GM12878 (cell line): Measurements from ENCODE around the gene TCL1B. TPM values are rescaled to one million over a fixed set of nuclear protein-coding genes. Genes with fewer than 3 reads are reported as not detected.

Experiments used
- ATAC-seq: fragments of 200-7000 bp; cut with Tn5 transposase; 3 replicates; pipeline ENCODE4 v1.9.1; 2020; ENCODE audit warnings: mild to moderate bottlenecking, moderate library complexity
- BruUV-seq: library from RNA; stranded (reverse); fragments of 400-500 nt; replicated peaks from 2 replicates; lab custom pipeline; 2021; lab: Mats Ljungman, UMichigan
- CTCF ChIA-PET: fragments of 300-600 bp; sonication (Branson Sonifier 250); formaldehyde crosslinking; extraction: SDS; loops from one replicate; lab custom pipeline; 2021; ENCODE audit warnings: inconsistent platforms; lab: Yijun Ruan, JAX
- POLR2A ChIA-PET: fragments of 350-600 bp; formaldehyde crosslinking; extraction: SDS; loops from one replicate; lab custom pipeline; 2021; ENCODE audit warnings: inconsistent platforms; lab: Charles Lee
- RAD21 ChIA-PET: fragments of 300-600 bp; sonication (Branson Sonifier 250); formaldehyde crosslinking; loops from one replicate; lab custom pipeline; 2023; ENCODE audit warnings: antibody characterized with exemption; ENCODE audit not compliant: unreplicated experiment; lab: Charles Lee
- SMC1A ChIA-PET: fragments of 300-600 bp; sonication (Branson Sonifier 250); formaldehyde crosslinking; loops from one replicate; lab custom pipeline; 2023; ENCODE audit not compliant: unreplicated experiment, uncharacterized antibody; lab: Charles Lee
- DNase-seq: peaks from one replicate; pipeline ENCODE4 v3.0.0-alpha.2; 2011; ENCODE audit warnings: low read depth, low spot score
- FAIRE-seq: peaks from 3 replicates; lab custom pipeline; 2011; peaks lifted over from hg19 to GRCh38; lab: Jason Lieb, UNC
- H2AFZ ChIP-seq: 2 replicates; pipeline ENCODE4 v1.6.0; 2011; ENCODE audit warnings: low read depth, low read length, control low read depth; ENCODE audit not compliant: control insufficient read depth
- H3K27ac ChIP-seq: 2 replicates; pipeline ENCODE4 v1.5.1; 2011; ENCODE audit warnings: control low read depth; ENCODE audit not compliant: control insufficient read depth, insufficient read depth
- H3K27me3 ChIP-seq, 2 experiments: replicated peaks in 1 of 2; 2 replicates each; pipeline versions ENCODE4 v1.6.0 to v1.6.1; 2011; ENCODE audit warnings: low read length in 1 of 2; ENCODE audit not compliant: control insufficient read depth in 2 of 2, insufficient read depth in 2 of 2
- H3K36me3 ChIP-seq, 2 experiments: 2 replicates each; pipeline ENCODE4 v1.5.1; 2011; ENCODE audit warnings: low read length in 1 of 2; ENCODE audit not compliant: control insufficient read depth in 2 of 2, insufficient read depth in 2 of 2
- H3K4me1 ChIP-seq: 2 replicates; pipeline ENCODE4 v1.6.1; 2011; ENCODE audit warnings: mild to moderate bottlenecking, low read length, moderate library complexity, mixed read lengths; ENCODE audit not compliant: control insufficient read depth, insufficient read depth
- H3K4me2 ChIP-seq: 2 replicates; pipeline ENCODE4 v1.6.0; 2011; ENCODE audit warnings: control low read depth; ENCODE audit not compliant: control insufficient read depth, insufficient read depth
- H3K4me3 ChIP-seq: fragments of 200-600 bp; sonication (generic); 2 replicates; pipeline ENCODE4 v1.5.1; 2016
- H3K79me2 ChIP-seq: 2 replicates; pipeline ENCODE4 v1.6.0; 2011; ENCODE audit warnings: low read length; ENCODE audit not compliant: control insufficient read depth, insufficient read depth
- H3K9ac ChIP-seq: 2 replicates; pipeline ENCODE4 v1.8.0; 2011; ENCODE audit warnings: low read length, control low read depth, mixed read lengths; ENCODE audit not compliant: control insufficient read depth, insufficient read depth
- H3K9me3 ChIP-seq: replicated peaks from 3 replicates; pipeline ENCODE4 v1.5.1; 2011; ENCODE audit warnings: mild to moderate bottlenecking, low read length; ENCODE audit not compliant: control insufficient read depth, insufficient read depth
- H4K20me1 ChIP-seq: 2 replicates; pipeline ENCODE4 v1.6.0; 2011; ENCODE audit not compliant: control insufficient read depth, insufficient read depth
- CBX5 ChIP-seq: sonication (generic); IDR thresholded peaks from 2 replicates; pipeline ENCODE4 v1.6.1; 2016; ENCODE audit warnings: low read depth, moderate library complexity, mild to moderate bottlenecking, inconsistent platforms
- CEBPB ChIP-seq, 2 experiments: fragments of 150-350 bp in 1 of 2; IDR thresholded peaks; 2 replicates each; pipeline ENCODE4 v1.6.1; 2012 to 2014; ENCODE audit warnings: low read depth in 2 of 2, low read length in 2 of 2, borderline replicate concordance in 1 of 2, inconsistent platforms in 1 of 2
- KLF5 ChIP-seq: fragments of 450-650 bp; IDR thresholded peaks from 2 replicates; pipeline ENCODE4 v1.6.1; 2014; ENCODE audit warnings: mild to moderate bottlenecking; ENCODE audit not compliant: partially characterized antibody
- RAD21 ChIP-seq: IDR thresholded peaks from 2 replicates; pipeline ENCODE4 v1.6.1; 2011; ENCODE audit warnings: mild to moderate bottlenecking, low read depth, low read length, moderate library complexity; ENCODE audit not compliant: insufficient read depth
- SKIL ChIP-seq: fragments of 450-650 bp; IDR thresholded peaks from 2 replicates; pipeline ENCODE4 v1.6.1; 2017; ENCODE audit warnings: mild to moderate bottlenecking, low read depth, inconsistent platforms; ENCODE audit not compliant: poor library complexity, severe bottlenecking
- WGBS: methylation state at CpG from one replicate; pipeline ENCODE4 v1.1.6; 2016; ENCODE audit warnings: low lambda C conversion rate; ENCODE audit not compliant: insufficient replicate concordance, insufficient coverage; ENCODE audit errors: missing lambda C conversion rate; 5-methylcytosine and 5-hydroxymethylcytosine counted together
- in situ Hi-C: fragments of 300-500 bp; cut with MboI; formaldehyde crosslinking; loops from 9 replicates; pipeline ENCODE4 v1.14.3; 2018; ENCODE audit warnings: mixed read lengths
- intact Hi-C: fragments of 100-400 bp; cut with micrococcal nuclease; formaldehyde crosslinking; loops from one replicate; pipeline ENCODE4 v1.14.2; 2022; ENCODE audit not compliant: unreplicated experiment
- polyA plus RNA-seq, 11 experiments: library from polyadenylated mRNA; depleted of rRNA in 4 of 11; unstranded in 6 of 11; stranded (reverse) in 5 of 11; fragments of >200 nt; fragmentation: Nextera tagmentation in 4 of 11; fragmentation: Illumina TruSeq in 1 of 11; extraction: Ambion mirVana in 4 of 11; extraction: Trizol in 1 of 11; gene quantifications; 1 replicate in 1 of 11; 2 replicates in 10 of 11; pipeline versions ENCODE4 v1.2.1 to v1.2.3, GENCODE V29; 2011 to 2016; ENCODE audit warnings: inconsistent platforms in 2 of 11, missing spikeins in 2 of 11, low read depth in 1 of 11
- total RNA-seq, 4 experiments: library from RNA; depleted of rRNA in 3 of 4; stranded (reverse); fragments of >200 nt in 3 of 4; fragmentation: Illumina TruSeq in 1 of 4; extraction: Trizol in 1 of 4; gene quantifications; 2 replicates each; pipeline versions ENCODE4 v1.2.1 to v1.2.3, GENCODE V29; 2013 to 2021

TCL1B gene
- total and polyA plus RNA-seq, 10 of the 15 experiments (the other 5 are each of a cell fraction or from before 2014, with no cell fraction given) = 0.10 to 0.18 (median 0.13) TPM; not detected in 6

DNA sequence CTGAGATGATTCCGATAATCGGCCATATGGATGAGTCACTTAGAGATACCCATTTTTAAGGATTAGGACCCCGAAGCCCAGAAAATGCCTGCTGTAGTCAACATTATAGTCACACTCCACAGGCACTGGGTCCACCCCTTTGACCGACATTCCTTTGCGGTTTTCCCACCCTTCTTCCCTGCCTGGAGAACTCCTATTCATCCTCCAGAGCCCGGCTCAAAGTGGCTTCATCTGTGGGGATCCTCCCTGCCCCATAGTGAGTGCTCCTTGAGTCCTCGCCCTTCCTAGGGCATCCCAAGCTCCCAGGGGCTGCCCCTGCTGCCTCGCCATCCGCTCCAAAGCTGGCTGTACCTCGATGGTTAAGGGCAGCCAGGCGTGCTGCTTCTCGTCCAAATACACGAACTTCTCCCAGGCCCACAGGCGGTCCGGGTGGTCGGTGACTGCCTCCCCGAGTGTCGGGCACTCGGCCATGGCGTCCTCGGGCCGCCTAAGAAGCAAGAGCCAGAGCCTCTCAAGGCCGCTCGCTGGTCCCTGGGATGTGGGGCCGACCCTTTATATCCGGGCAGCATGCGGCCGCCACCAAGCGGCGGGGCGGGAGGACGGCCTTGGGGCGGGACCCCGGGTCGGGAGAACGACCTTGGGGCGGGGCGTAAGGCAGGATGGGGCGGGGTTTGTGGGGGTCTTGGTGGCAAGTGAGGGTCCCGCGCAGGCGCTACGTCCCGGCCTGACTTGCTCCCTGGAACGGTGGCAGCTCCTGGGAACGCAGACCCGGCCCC is 27.6 kb downstream of the TCL1B start, which contains the start of gene TCL1A (continued):
- TF ChIP-seq SKIL (no peak), KLF5 (no peak)

DNA sequence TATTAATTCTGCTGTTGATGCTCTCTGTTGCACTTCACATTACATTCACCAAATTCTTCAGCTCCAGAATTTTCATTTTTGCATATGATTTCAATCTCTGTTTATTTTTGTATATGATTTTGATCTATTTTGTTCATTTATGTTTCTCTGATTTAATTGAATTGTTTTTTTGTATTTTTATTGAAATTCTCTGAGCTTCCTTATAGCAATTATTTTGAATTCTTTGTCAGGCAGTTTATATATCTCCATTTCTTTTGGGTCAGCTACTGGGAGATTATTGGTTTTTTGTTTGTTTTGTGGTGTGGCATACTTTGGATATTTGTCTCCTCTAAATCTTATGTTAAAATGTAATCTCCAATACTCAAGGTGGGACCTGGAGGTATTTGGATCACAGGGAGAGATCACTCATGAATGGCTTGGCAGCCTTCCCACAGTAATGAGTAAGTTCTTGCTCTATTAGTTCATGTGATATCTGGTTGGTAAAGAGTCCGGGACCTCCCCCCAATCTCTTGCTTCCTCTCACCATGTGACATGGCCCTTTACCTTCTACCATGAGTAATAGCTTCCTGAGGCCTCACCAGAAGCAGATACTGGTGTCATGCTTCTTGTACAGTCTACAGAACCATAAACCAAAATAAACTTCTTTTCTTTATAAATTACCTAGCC is 36.4 kb downstream of the TCL1B start:
- ATAC-seq (no peak), DNase-seq (no peak), FAIRE-seq (no peak)
- CTCF ChIA-PET = interaction anchor here (0.7 to 0.9 kb wide), 3 partner anchors 18 to 156 kb away, joined by 3 to 4 read pairs (median 3); no protein-coding TSS in a partner anchor
- H3K4me2 ChIP-seq = no peak overlapping the region
- peaks cover 3% of the 10 kb centered on the region; the same call in 2 of the 3 replicates for H3K9me3 ChIP-seq
- no peak overlapping the region for H3K27ac ChIP-seq
- RAD21 ChIA-PET = no interaction called here
- H3K4me3 ChIP-seq = no peak overlapping the region
- H3K79me2 ChIP-seq = no peaks in the 10 kb centered on the region
- no peaks in the 10 kb centered on the region for H4K20me1 ChIP-seq
- H2AFZ ChIP-seq = no peak overlapping the region
- peaks cover 26% of the 10 kb centered on the region for H3K4me1 ChIP-seq
- WGBS = 0% methylated on average over 1 of the region's 1 CpG
- BruUV-seq = no TSS peak
- SMC1A ChIA-PET = interaction anchor here (1.2 to 1.7 kb wide), 2 partner anchors 163 to 218 kb away, joined by 3 to 4 read pairs; no protein-coding TSS in a partner anchor
- no peaks in the 10 kb centered on the region for H3K27me3 ChIP-seq
- TF ChIP-seq RAD21 = no peak
- TF ChIP-seq CBX5 = 0 out of 2 replicates have a peak, but pooled peaks have one; percentile 43
- TF ChIP-seq CEBPB (IDR thresholded peaks at IDR 0.05; ENCODE audit: borderline replicate concordance in 1 of 2, low read depth in 2 of 2, low read length in 2 of 2) = no peak
- no peaks in the 10 kb centered on the region for H3K36me3 ChIP-seq
- in situ Hi-C loops = no loop called here
- intact Hi-C loops = no loop called here
- POLR2A ChIA-PET = interaction anchor here (0.5 kb wide), 1 partner anchor 27 kb away, joined by 3 read pairs; no protein-coding TSS in a partner anchor
- no peak overlapping the region for H3K9ac ChIP-seq
